SK-N-SH treated with all-trans-retinoic acid at 6 μM for 48 hours (cell line): ENCODE results near the gene RUSF1.

Experiments used
- ARNTL ChIP-seq: fragments of 450-650 bp; formaldehyde crosslinking; IDR thresholded peaks from 2 replicates; pipeline ENCODE4 v1.5.0; 2020; ENCODE audit warnings: low read depth, mild to moderate bottlenecking, moderate library complexity, borderline replicate concordance
- ESRRG ChIP-seq: fragments of 250-450 bp; sonication (Bioruptor Pico); IDR thresholded peaks from 2 replicates; pipeline ENCODE4 v1.6.1; 2021; ENCODE audit warnings: mild to moderate bottlenecking
- RARB ChIP-seq: fragments of 250-450 bp; sonication (Bioruptor Pico); IDR thresholded peaks from 2 replicates; pipeline ENCODE4 v1.8.0; 2021; ENCODE audit warnings: mild to moderate bottlenecking, moderate library complexity
- ZFP3 ChIP-seq: fragments of 250-450 bp; sonication (Bioruptor Pico); IDR thresholded peaks from 2 replicates; pipeline ENCODE4 v1.5.0; 2020; ENCODE audit warnings: mild to moderate bottlenecking, moderate library complexity
- TF ChIP-seq, protein P1 (sequence below): fragments of 250-450 bp; sonication (Bioruptor Pico); IDR thresholded peaks from 2 replicates; pipeline ENCODE4 v1.5.1; 2020; ENCODE audit warnings: low read depth, mild to moderate bottlenecking, moderate library complexity

- no peak for TF ChIP-seq ARNTL (CRISPR knock-in tag)
- TF ChIP-seq, protein P1, sequence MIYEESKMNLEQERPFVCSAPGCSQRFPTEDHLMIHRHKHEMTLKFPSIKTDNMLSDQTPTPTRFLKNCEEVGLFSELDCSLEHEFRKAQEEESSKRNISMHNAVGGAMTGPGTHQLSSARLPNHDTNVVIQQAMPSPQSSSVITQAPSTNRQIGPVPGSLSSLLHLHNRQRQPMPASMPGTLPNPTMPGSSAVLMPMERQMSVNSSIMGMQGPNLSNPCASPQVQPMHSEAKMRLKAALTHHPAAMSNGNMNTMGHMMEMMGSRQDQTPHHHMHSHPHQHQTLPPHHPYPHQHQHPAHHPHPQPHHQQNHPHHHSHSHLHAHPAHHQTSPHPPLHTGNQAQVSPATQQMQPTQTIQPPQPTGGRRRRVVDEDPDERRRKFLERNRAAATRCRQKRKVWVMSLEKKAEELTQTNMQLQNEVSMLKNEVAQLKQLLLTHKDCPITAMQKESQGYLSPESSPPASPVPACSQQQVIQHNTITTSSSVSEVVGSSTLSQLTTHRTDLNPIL, result no peak
- no peak for TF ChIP-seq ESRRG (CRISPR knock-in tag)
- no peak for TF ChIP-seq ZFP3 (CRISPR knock-in tag)
- no peak for TF ChIP-seq RARB
Measured at GRCh38 chr16:31467858-31468257, 40.3 kb downstream of the RUSF1 start.
